Natural killer cell (primary cell): Measurements from ENCODE around the gene MRI1. TPM values are rescaled to one million over a fixed set of nuclear protein-coding genes. Genes with fewer than 3 reads are reported as not detected.

Source experiments
- ATAC-seq, 3 donors: fragments of 150-1000 bp in 2 of 3; fragments of 200-7000 bp in 1 of 3; cut with Tn5 transposase; 1 replicate in 1 of 3; 2 replicates in 2 of 3; pipeline ENCODE4 v1.10.0; 2021; ENCODE audit warnings: mild to moderate bottlenecking in 2 of 3, moderate library complexity in 2 of 3
- DNase-seq, 2 donors: peaks; one replicate each; pipeline versions ENCODE4 v3.0.0 to v3.0.0-alpha.2; 2013 to 2021; ENCODE audit warnings: mixed read lengths in 1 of 2
- H3K27ac ChIP-seq: one replicate; pipeline ENCODE4 v1.5.1; 2013; ENCODE audit warnings: mild to moderate bottlenecking, low read length
- H3K27me3 ChIP-seq: one replicate; pipeline ENCODE4 v1.6.1; 2013; ENCODE audit warnings: low read length; ENCODE audit not compliant: control insufficient read depth, insufficient read depth
- H3K36me3 ChIP-seq: one replicate; pipeline ENCODE4 v1.6.1; 2013; ENCODE audit warnings: low read length; ENCODE audit not compliant: control insufficient read depth, insufficient read depth
- H3K4me1 ChIP-seq: one replicate; pipeline ENCODE4 v1.6.1; 2013; ENCODE audit warnings: low read length; ENCODE audit not compliant: control insufficient read depth, insufficient read depth
- H3K4me3 ChIP-seq: one replicate; pipeline ENCODE4 v1.5.1; 2013; ENCODE audit warnings: low read length
- H3K9me3 ChIP-seq: one replicate; pipeline ENCODE4 v1.6.1; 2013; ENCODE audit warnings: low read length; ENCODE audit not compliant: control insufficient read depth, insufficient read depth
- H3K27ac Mint-ChIP-seq, 2 donors: one replicate each; pipeline ENCODE4 v1.8.0; 2022; ENCODE audit warnings: mild to moderate bottlenecking in 2 of 2, mixed read lengths in 2 of 2, moderate library complexity in 1 of 2
- H3K27me3 Mint-ChIP-seq, 2 donors: one replicate each; pipeline ENCODE4 v1.8.0; 2022; ENCODE audit warnings: low read depth in 2 of 2, mixed read lengths in 2 of 2
- H3K36me3 Mint-ChIP-seq: one replicate; pipeline ENCODE4 v1.8.0; 2022; ENCODE audit warnings: mixed read lengths
- H3K4me1 Mint-ChIP-seq, 2 donors: one replicate each; pipeline ENCODE4 v1.8.0; 2022; ENCODE audit warnings: mixed read lengths in 2 of 2
- H3K4me3 Mint-ChIP-seq: one replicate; pipeline ENCODE4 v1.8.0; 2022; ENCODE audit warnings: mild to moderate bottlenecking, moderate library complexity, mixed read lengths
- H3K9me3 Mint-ChIP-seq, 2 donors: one replicate each; pipeline ENCODE4 v1.8.0; 2022; ENCODE audit warnings: mixed read lengths in 2 of 2
- CTCF ChIP-seq: fragments of 200-600 bp; IDR thresholded peaks from one replicate; pipeline ENCODE4 v1.8.0; 2022; ENCODE audit warnings: antibody characterized with exemption
- WGBS: methylation state at CpG from one replicate; pipeline ENCODE4 v1.1.7; 2013; ENCODE audit warnings: missing lambda C conversion rate; ENCODE audit not compliant: insufficient coverage; 5-methylcytosine and 5-hydroxymethylcytosine counted together
- intact Hi-C: fragments of 100-400 bp; cut with micrococcal nuclease; formaldehyde crosslinking; loops from one replicate; pipeline ENCODE4 v1.14.2; 2022
- total RNA-seq, 4 donors: library from RNA; stranded (reverse); fragments of 120-200 nt in 1 of 4; gene quantifications; one replicate each; pipeline versions ENCODE4 v1.2.3 to v1.2.4, GENCODE V29; 2013 to 2022

The MRI1 gene
- total RNA-seq, 3 donors from 2014 or later (not counting 1 experiment from before 2014, with no cell fraction given) = 25.7 to 35.4 (median 26.7) TPM

GRCh38 chr19:13817018-13817614 lies 52.8 kb downstream of the MRI1 start:
- H3K4me3 Mint-ChIP-seq = no peak overlapping the region
- ATAC-seq (peak; percentile 36 to 68 (median 38)), DNase-seq (no peak)
- no peak overlapping the region for H3K27ac ChIP-seq
- no peaks in the 10 kb centered on the region for H3K27me3 ChIP-seq
- intact Hi-C loops = no loop called here
- H3K4me1 Mint-ChIP-seq = no peaks in the 10 kb centered on the region
- H3K9me3 ChIP-seq = no peaks in the 10 kb centered on the region
- 98% methylated on average over 11 of the region's 11 CpGs for WGBS
- H3K27me3 Mint-ChIP-seq = no peaks in the 10 kb centered on the region
- no peaks in the 10 kb centered on the region for H3K36me3 Mint-ChIP-seq
- H3K36me3 ChIP-seq = no peaks in the 10 kb centered on the region
- no peak for TF ChIP-seq CTCF
- H3K4me1 ChIP-seq = no peaks in the 10 kb centered on the region
- H3K9me3 Mint-ChIP-seq = no peaks in the 10 kb centered on the region
- H3K27ac Mint-ChIP-seq = peak overlapping the region in 1 of 2 donors; percentile 49
- no peak overlapping the region for H3K4me3 ChIP-seq

DNA sequence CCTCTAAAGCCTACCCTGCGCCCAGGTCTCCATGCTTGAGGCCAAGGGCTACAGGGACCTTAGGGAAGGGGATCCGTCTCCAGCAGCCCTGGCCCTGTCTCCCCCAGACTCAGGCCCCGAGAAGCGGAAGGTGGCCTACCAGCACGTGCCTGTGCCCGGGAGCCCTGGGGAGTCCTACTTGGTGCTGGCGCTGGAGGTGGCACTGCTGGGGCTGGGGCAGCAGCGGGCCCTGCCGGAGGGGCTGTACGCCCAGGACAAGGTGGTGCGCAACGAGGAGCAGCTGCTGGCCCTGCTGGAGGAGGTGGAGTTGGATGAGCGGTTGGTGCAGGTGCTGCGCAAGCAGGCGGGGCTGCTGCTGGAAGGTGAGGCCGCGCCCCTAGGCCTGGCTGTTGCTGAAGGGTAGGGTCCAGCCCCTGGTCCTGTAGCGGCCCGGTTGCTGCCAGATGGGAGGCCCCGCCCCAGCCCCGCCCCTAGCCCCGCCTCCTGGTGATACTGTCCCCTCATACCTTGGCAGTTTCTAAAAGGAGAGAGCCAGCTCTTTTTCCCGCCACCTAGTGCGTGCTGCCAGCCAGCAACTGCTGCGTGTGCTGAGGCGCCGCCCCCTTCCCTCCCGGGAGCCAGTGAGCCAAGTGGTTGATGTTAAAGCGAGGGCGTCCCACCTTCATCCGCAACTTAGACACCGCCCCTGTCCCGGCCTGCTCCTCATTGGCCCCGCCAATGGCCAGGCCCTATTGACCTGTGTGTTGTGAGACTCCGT lies 53.5 kb downstream of the MRI1 start:
- Mint-ChIP-seq H3K4me3 (no peak overlapping the region), H3K9me3 (no peaks in the 10 kb centered on the region), H3K36me3 (no peaks in the 10 kb centered on the region), H3K27ac (peak overlapping the region in 1 of 2 donors; percentile 49), H3K4me1 (no peaks in the 10 kb centered on the region), H3K27me3 (no peaks in the 10 kb centered on the region)
- no peak overlapping the region for H3K27ac ChIP-seq
- no peaks in the 10 kb centered on the region for H3K36me3 ChIP-seq
- ATAC-seq (peak; percentile 24 to 68 (median 66)), DNase-seq (peak in 1 of 2 donors; percentile 49)
- H3K27me3 ChIP-seq = no peaks in the 10 kb centered on the region
- TF ChIP-seq CTCF = no peak
- H3K4me3 ChIP-seq = no peak overlapping the region
- H3K9me3 ChIP-seq = no peaks in the 10 kb centered on the region
- no peaks in the 10 kb centered on the region for H3K4me1 ChIP-seq
- intact Hi-C loops = no loop called here
- WGBS = 89% methylated on average over 35 of the region's 35 CpGs

GRCh38 chr19:13819238-13819637 lies 54.9 kb downstream of the MRI1 start:
- H3K27me3 ChIP-seq = no peaks in the 10 kb centered on the region
- H3K27ac ChIP-seq = no peak overlapping the region
- H3K36me3 Mint-ChIP-seq = no peaks in the 10 kb centered on the region
- ATAC-seq (no peak), DNase-seq (no peak)
- H3K27me3 Mint-ChIP-seq = no peaks in the 10 kb centered on the region
- intact Hi-C loops = no loop called here
- no peak overlapping the region for H3K4me3 Mint-ChIP-seq
- no peaks in the 10 kb centered on the region for H3K4me1 ChIP-seq
- H3K9me3 Mint-ChIP-seq = no peaks in the 10 kb centered on the region
- no peaks in the 10 kb centered on the region for H3K9me3 ChIP-seq
- WGBS = 98% methylated on average over 9 of the region's 11 CpGs
- no peak for TF ChIP-seq CTCF
- H3K4me1 Mint-ChIP-seq = no peaks in the 10 kb centered on the region
- H3K36me3 ChIP-seq = no peaks in the 10 kb centered on the region
- no peak overlapping the region for H3K27ac Mint-ChIP-seq
- H3K4me3 ChIP-seq = no peak overlapping the region
